Activated CD8-positive, alpha-beta memory T cell treated with anti-CD3 and anti-CD28 coated beads for 24 hours (primary cell): ENCODE measurements around the gene CCDC171.
"Not testable (repeated sequence)": the region's sequence is repeated elsewhere in the genome, so short reads cannot be mapped to it uniquely, and the experiment has no call there.

Experiments
- DNase-seq: peaks from one replicate; pipeline ENCODE4 v3.0.0-alpha.2; 2020

CCDC171 gene

DNA sequence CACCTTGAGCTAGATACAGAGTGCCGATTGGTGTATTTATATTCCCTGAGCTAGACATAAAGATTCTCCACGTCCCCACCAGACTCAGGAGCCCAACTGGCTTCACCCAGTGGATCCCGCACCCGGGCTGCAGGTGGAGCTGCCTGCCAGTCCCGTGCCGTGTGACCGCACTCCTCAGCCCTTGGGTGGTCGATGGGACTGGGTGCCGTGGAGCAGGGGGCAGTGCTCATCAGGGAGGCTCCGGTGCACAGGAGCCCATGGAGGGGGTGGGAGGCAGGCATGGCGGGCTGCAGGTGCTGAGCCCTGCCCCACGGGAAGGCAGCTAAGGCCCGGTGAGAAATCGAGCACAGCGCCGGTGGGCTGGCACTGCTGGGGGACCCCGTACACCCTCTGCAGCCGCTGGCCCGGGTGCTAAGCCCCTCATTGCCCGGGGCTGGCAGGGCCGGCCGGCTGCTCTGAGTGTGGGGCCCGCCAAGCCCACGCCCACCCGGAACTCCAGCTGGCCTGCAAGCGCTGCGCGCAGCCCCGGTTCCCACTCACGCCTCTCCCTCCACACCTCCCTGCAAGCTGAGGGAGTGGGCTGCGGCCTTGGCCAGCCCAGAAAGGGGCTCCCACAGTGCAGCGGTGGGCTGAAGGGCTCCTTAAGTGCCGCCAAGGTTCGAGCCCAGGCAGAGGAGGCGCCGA lies 147.2 kb downstream of the CCDC171 start:
- not testable (repeated sequence) for DNase-seq

DNA sequence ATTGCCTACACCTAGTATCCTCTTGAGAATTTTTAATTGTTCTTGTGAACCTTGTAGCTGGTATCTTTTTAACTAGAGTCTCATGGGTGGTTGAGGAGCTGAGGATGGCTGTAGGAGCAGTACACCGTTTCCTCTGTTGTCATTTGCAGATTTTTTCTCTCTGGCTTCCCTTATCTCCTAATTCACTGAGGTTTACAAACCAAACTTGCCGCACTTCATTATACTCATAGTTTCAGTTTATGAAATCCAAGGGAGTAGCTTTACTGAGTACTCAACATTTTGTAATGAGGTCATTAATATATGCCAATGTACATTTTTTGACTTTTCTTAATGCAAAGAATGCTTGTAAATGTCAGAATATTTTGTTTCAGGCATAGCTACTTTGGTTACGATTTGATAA lies 154.2 kb downstream of the CCDC171 start:
- DNase-seq: no peak

DNA sequence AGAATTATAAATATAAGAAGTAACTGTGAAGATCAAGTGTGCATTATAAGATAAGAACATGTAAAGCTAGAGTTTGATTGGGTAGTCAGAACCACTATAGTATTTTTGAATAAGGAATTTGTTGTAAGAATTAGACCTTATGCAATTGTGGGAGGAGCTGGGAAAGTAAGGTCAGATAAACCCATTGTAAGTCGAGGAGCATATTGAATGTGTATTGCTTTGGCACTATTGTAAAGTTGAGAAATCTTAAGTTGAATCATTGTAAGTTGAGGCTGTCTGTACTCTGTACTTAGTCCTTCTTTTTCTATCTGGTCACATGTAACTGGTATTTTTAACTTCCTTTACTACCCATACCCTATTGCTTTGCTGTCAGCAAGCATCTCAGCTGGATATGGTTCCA lies 158.7 kb downstream of the CCDC171 start:
- no peak for DNase-seq

DNA sequence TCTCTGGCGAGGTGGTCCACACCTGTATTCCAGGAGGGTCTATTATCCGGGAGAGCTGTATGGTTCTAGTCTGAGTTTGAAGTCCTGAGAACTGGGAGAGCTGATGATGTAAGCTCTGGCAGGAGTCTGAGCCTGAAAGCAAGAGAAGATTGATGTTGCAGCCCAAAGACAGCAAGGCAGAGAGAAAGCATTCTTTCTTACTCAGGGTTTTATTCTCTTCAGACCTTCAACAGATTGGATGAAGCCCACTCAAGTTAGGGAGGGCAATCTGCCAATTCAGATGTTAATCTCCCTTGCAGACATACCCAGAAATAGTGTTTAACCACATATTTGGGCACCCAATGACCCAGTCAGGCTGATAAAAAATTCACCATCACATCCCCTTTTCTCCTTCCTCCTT lies 159.1 kb downstream of the CCDC171 start:
- DNase-seq: no peak

DNA sequence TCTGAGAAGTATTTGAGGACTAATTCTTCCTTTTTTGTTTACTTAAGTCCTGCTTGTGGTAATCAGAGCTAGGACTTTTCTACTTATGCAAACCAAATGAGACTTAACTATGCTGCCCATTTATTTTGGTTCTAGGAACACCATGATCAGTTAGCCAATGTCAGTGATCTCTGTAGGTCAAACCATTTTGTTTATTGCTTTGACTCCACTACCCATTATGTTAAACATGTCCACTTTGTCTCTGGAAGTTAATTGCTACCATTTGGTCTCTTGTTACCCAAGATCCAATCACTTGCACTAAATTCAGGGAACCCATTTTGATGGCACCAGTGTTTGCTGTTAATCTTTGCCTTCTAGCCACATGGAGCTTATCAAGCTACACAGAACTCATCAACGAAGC lies 161.9 kb downstream of the CCDC171 start:
- no peak for DNase-seq

DNA sequence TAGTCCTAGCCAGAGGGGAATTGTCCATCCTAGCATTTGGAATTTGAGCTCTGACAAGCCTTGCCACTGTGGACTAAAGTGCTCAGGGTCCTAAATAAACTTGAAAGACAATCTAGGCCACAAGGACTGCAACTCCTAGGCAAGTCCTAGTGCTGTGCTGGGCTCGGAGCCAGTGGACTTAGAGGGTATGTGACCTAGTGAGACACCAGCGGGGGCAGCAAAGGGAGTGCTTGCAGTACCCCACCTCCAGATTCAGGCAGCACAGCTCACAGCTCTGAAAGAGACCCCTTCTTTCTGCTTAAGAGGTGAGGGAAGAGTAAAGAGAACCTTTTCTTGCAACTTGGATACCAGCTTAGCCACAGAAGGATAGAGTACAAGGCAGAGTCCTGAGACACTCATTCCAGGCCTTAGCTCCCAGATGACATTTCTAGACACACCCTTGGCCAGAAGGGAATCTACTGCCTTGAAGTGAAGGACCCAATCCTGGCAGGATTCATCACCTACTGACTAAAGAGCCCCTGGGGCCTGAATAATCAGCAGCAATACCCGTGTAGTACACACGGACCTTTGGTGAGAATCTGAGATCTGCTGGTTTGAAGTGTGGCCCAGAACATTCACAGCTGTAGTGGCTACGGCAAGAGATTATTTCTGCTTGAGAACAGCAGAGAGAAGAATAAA lies 164.6 kb downstream of the CCDC171 start:
- no peak for DNase-seq

DNA sequence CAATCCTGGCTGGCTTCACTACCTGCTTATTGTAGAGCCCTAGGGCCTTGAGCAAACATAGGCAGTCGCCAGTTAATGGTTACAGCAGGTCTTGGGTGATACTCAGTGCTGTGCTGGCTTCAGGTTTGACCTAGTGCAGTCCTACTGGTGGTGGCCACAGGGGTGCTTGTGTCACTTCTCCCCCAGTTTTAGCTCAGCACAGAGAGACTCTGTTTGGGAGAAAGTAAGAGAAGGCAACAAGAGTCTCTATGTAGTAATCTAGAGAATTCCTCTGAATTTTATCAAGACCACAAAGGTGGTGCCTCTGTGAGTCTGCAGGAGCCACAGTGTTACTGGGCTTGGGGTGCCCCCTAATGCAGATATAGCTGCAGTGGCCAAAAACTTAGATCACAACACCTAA lies 165.6 kb downstream of the CCDC171 start:
- DNase-seq: no peak

DNA sequence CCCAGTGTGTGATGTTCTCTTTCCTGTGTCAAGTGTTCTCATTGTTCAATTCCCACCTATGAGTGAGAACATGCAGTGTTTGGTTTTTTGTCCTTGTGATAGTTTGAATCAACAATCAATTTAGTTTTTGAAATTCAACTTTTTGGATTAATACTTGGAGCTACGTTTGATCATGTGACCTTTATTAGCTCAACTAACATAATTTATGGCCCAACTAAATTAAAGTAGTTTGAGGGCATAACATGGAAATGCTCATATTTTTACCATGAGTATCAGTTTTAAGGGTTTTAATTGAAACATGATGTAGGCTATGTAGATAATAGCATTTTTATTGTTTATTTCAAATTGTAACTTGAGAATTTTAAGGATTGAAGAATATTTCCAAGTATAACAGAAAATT lies 168.0 kb downstream of the CCDC171 start:
- DNase-seq: no peak

DNA sequence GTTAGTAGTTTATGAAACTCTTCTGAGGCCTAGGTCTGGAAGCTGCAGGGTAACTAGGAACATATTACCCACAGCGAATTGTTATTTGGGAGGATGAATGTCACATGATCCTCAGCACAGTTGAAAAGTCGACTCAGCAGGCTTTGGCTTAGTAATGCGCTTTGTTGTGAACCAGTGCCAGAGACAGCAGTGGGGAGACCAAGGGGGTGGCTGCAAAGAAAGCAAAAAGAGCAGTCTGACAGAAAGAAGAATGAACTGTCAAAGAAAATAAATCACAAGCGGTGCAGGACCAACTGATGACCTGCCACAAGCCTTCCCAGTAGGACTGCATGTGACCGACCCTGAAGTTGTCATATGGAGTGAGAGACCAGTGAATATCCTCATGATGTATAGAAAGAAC lies 170.0 kb downstream of the CCDC171 start:
- DNase-seq: no peak

DNA sequence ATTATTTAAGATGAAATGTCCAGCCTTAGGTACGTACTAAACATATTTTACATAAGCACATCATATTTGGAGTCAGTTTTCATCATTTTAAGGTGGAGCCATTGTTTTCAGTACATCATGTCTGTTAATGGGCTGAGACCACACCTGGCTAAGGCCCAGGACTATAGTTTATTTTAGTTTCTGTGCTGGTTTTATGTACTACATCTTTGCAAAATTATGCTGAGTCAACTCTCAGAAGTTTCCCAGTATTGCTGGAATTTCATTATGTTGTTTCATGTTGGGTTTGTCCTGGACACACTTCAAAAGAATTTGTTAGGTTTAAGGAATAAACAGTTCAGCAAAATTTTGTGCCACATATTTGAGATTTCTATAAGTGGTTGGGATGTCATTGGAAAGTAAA lies 171.2 kb downstream of the CCDC171 start:
- DNase-seq: no peak

DNA sequence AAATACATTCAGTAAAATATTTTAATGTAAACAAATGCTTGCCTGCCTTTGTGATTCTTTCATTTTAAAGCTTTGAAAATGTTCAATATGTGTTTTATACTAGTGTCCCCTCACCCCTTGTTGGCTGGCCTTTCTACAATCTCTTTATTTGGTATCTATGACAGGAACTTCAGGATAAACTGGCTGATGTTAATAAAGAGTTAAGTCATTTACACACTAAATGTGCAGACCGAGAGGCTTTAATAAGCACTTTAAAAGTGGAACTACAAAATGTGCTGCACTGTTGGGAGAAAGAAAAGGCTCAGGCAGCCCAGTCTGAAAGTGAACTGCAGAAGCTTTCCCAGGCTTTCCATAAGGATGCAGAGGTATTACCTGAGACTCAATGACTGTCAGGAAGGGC lies 171.8 kb downstream of the CCDC171 start:
- no peak for DNase-seq

DNA sequence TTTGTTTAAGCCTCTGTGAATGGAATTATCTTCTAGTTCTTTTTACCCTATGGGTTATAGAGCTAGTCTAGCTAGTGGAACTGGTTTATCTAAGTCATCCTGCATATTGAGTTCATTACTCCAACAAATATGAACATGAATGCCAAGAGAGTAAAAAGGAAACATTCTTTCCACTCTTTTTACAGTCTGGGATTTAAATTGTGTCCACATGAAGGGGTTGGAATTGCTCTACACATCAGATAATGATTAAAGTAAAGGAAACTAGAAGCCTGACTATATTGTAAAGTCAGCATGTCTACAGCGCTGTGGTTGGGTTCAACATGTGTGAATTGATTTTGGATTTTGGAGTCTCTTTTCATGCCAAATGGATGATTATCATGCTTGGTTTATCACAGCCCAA lies 173.1 kb downstream of the CCDC171 start:
- no peak for DNase-seq

DNA sequence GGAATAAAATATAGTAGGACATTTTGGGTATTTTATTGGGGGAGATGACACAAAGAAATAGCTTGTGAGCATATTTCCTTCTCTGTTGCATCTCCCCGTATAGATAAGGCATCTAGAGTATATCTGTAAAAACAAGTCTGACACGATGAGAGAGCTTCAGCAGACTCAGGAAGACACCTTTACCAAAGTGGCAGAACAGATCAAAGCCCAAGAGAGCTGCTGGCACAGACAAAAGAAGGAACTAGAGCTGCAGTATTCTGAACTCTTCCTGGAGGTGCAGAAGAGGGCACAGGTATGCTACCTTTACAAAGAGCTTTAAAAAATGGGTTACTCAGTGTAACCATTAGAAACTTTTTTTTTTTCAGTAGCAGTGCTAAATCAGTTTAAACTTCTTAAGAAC lies 176.7 kb downstream of the CCDC171 start:
- no peak for DNase-seq

DNA sequence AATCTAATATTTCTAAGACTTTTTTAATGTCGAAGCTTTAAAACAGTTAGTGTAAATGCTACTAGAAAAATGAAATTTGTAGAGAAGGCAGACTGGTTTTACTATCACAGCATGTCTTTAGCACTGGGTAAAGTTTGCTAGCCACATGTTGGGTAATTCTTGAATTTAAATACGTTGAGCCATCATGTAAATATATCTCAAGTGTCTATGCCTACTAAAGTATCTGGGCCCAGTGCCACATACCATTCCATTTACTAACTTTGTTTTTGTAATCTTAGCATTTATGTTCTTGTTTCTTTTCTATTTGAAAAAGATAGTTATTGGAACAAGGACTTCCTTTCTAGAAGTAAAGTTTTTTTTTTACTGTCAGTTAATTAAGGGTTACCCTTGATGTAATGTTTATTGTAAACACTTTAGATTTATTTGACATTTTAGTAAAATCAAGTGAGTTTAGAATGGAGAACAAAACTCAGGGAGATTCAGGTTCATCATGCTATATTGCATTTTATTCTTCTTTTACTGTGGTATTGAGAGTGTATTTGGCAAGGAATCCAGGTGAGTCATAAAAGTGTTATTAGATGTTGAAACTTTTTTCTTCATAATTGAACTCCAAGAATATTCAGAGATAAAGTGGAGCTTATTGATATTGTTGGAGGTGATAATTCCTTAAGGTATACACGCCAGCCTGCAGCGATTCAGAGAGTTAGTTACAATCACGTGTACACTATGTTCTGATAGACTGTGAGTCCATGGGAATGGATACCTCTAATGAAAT lies 182.4 kb downstream of the CCDC171 start:
- no peak for DNase-seq

DNA sequence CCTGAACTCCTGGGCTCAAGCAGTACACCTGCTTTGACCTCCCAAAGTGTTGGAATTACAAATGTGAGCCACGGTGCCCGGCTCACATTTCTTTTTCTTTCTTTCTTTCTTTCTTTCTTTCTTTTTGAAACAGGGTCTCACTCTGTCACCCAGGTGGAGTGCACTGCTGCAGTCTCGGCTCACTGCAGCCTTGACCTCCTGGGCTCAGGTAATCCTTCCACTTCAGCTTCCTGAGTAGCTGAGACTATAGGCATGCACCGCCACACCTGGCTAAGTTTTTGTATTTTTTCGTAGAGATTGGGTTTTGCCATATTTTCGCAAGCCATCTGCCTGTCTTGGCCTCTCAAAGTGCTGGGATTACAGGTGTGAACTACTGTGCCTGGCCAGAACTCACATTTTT lies 183.7 kb downstream of the CCDC171 start:
- DNase-seq: no peak

DNA sequence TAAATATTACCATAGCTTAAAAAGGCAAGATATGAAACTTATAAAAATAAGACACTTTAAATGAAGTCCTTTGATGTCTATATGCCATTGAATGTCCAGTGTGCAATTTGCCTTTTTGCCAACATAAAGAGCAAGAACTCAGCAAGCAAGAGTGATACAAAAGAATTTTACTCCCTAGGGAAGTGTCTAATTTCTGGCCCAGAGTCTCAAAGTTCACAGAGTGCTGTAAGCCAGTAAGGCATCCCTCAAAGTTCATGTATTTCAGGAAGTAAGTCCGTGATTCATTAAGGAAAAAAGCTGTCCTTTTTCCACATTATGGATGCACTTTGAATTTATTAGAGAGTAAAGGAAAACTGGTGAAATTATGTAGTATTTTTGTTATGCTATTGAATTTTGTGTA lies 185.2 kb downstream of the CCDC171 start:
- no peak for DNase-seq

DNA sequence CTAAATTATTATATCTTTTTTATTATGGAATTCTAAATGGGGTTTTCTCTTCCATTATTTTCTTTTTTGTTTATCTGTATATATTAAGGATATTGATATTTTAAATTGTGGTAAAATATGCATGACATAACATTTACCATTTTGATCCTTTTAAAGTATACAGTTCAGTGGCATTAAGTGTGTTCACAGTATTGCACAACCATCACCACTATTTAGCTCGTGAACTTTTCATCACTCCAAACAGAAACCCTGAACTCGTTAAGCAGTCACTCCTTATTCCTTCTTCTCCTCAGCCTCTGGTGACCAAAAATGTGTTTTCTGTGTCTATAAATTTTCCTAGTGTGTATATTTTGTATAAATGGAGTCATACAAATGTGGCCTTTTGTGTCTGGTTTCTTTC lies 188.2 kb downstream of the CCDC171 start:
- DNase-seq: no peak

DNA sequence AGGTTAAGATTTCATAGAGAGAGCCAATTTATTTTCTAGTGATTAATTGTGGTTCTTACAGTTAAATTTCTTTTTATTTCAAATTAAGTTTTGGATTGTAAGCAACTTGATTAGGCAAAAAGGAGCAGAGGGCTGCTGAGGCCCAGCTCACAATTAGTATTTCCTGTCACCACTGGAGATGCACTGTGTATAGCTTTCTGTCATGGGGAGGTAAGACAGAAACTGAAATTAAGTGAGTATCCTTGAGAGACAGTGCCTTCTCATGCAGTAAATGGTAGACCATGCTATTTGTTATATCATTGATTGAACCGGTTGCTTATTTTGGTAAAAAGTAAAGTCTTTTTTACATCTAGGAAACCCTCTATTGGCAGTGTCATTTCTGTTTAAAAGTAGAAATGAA lies 190.7 kb downstream of the CCDC171 start:
- DNase-seq: no peak

DNA sequence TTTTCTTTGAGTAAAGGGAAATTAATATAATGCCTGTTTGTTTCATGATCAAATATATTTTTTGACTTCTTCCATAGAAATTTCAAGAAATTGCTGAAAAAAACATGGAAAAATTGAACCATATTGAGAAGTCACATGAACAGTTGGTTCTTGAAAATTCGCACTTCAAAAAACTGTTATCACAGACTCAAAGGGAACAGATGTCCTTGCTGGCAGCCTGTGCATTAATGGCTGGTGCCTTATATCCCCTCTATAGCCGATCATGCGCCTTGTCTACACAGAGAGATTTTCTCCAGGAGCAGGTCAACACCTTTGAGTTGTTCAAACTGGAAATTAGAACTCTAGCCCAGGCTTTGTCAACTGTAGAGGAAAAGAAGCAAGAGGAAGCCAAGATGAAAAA lies 191.4 kb downstream of the CCDC171 start:
- DNase-seq: no peak

DNA sequence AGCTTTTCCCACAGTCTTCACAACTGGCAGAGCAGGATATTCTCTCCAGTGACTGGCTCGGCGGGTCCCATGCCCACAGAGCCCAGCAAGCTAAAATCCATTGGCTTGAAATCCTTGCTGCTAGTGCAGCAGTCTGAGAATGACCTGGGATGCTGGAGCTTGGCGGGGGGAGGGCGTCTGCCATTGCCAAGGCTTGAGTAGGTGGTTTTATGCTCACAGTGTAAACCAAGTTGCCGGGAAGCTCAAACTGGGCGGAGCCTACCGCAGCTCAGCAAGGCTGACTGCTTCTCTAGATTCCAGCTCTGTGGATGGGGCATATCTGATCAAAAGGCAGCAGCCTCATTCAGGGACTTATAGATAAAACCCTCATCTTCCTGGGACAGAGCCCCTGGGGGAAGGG lies 194.1 kb downstream of the CCDC171 start:
- DNase-seq: no peak

DNA sequence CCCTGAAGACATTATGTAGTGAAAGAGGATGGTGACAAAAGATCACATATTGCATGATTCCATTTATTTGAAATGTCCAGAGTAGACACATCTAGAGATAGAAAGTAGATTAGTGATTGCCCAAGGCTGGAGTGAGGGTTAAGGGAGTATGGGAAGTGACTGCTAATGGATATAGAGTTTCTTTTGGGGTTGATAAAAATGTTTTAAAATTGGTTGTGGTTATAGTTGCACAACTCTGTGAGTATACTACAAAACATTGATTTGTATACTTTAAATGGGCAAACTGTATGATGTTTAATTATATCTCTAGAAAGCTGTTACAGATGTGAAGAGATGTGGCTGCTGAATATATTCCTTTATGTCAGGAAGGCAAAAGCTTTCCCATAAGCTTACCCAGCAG lies 202.8 kb downstream of the CCDC171 start:
- no peak for DNase-seq

DNA sequence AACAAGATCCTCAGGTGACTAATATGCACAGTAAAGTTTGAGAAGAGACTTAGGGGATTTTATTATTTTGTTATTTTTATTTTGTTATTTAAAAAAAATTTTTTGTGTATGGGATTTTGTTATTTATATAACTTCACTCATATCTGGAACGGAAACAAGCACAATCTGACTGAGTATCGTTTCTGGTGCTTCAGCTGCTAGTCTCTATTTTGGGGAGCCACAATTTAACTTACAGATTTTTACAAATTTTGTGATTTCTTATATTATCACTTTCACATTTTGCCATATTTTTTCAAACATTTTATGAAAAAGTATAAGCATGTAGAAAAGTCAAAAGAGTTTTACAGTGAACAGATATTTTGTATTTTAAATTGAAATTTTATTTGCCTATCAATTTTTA lies 208.7 kb downstream of the CCDC171 start:
- no peak for DNase-seq

DNA sequence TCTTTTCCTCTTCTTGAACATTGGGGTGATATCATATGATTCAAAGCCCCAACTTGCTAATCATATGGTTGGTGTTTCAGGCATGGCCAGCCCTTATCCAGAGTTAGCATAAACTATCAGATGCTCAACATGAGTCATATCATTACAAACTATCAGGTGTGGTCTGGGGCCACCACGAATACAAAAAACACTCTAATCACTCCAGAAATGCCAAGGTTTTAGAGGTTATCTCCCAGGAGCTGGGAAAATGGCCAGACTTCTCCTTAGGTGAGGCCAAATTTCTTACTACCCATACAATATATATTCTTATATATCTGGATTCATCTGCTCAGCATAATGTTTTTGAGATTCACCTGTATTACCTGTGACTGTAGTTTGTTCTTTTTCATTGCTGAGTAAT lies 210.5 kb downstream of the CCDC171 start:
- DNase-seq: no peak

DNA sequence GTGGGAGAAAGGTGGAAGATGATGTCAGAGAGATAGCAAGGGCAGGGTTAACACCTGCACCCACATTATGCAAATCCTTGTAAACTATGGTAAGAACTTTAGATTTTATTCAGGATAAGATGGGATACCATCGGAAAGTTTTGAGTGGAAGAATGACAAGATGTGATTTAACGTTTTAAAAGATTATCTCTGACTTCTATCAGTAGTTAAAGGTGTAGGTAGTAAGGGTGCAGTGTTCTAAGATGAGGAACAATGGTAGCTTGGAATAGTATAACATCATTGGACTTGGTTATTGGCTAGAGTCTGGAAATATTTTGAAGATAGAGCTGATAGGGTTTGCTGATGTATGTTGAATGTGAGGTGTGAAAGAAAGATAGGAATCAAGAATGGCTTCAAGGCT lies 211.3 kb downstream of the CCDC171 start:
- no peak for DNase-seq
